Stimulated activated CD4-positive, alpha-beta T cell treated with anti-CD3 and anti-CD28 coated beads, Interleukin-2, amount 100 ng/mL, for 48 hours (primary cell): Measurements from ENCODE around the gene TMC2.

Experiments
- DNase-seq, 2 donors: peaks; one replicate each; pipeline ENCODE4 v3.0.0-alpha.2; 2020

TMC2 gene

GRCh38 chr20:2578475-2579192 lies 42.3 kb downstream of the TMC2 start:
- DNase-seq: no peak

GRCh38 chr20:2585811-2586210 lies 49.4 kb downstream of the TMC2 start:
- no peak for DNase-seq

DNA sequence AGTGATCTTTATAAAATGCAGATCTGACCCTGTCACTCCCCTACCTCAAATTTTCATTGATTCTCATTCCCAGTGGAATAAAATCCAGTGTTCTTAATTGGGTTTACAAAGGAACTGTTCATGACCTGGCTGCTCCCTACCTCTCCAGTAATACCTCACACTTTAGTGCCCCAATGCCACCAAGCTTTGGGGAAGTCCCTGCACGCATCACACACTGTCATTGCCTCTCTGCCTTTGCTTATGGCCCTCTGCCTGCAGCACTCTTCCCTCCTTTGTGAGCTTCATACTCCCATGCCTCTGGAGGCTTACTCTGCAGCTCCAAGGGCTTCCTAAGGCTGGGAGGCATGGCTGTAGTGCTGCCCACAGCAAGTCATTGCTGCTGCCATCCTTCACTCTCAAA lies 57.4 kb downstream of the TMC2 start:
- no peak for DNase-seq

DNA sequence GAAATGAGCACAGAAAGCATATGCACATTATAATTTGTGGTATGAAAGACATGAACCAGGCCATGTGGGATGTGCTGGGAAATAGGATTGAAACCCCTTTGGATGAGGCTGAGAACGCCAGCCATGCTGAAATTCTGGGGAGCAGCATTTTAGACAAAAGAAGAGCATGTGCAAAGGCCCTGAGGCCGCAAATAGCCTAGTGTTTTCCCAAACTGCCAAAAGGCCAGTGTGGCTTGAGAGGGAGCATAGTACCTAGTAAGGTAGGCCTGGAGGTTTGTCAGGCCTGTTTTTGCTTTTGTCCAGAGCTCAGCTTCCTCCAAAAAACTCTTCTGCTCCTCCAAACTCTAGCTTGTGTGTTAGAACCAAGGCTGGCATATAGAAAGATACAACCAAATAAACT lies 58.7 kb downstream of the TMC2 start:
- DNase-seq: no peak

- no peak for DNase-seq
Measured at GRCh38 chr20:2596673-2597279, 60.4 kb downstream of the TMC2 start.

DNA sequence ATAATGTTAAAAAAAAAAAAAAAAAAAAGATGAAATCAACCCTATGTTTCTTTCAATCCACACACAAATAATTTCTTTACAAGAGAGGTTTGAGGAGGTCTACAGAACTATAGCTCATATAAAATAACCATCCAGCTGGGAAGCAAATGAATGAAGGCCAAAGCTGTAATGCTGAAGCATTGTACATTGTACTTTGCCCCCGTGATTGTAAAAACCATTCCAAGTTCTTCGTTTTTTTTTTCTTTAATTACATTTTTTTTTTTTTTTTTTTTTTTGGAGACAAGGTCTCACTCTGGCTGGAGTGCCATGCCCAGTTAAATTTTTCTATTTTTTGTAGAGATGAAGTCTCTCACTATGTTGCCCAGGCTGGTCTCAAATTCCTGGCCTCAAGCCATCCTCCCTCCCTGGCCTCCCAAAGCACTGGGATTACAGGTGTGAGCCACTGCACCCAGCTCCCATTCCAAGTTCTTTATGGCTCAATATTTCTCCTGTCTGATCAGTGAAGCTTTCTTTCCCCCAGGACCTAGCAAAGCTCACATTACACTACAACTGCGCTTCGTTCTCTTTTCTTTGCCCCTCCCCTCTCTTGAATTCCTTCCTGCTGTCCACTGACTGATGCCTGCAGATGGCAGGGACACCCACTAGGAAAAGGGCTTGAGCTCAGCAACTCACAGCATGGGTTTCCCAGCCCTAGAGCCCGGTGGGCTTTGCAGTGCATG lies 63.1 kb downstream of the TMC2 start:
- no peak for DNase-seq

DNA sequence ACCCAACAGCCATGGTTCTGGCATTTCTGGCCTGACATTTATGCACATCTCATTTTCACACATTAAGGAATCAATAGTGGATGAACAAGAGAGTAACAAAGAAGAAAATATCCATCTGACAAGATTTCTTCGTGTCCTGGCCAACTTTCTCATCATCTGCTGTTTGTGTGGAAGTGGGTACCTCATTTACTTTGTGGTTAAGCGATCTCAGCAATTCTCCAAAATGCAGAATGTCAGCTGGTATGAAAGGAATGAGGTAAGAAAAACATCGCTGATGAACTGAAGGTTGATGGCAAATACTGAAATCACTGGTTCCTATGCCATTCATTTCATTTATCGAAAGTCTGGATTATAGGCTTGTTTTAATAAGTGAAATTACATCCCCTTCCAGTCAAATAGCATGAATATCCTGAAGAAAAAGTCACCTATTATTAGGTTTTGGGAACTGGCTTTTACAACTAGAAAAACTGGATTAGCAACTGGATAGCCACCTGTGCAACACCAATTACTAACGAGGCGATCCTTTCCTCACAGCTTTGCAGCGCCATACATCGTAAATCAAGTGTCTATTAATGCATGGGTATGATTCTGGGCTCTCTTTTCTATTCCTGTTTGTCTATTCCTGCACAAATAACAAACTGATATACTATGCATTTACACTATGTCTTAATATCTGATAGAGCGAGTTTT lies 65.8 kb downstream of the TMC2 start:
- DNase-seq: no peak

GRCh38 chr20:2602746-2603145 lies 66.4 kb downstream of the TMC2 start:
- no peak for DNase-seq

- no peak for DNase-seq
Measured at GRCh38 chr20:2603816-2604505, 67.6 kb downstream of the TMC2 start.

DNA sequence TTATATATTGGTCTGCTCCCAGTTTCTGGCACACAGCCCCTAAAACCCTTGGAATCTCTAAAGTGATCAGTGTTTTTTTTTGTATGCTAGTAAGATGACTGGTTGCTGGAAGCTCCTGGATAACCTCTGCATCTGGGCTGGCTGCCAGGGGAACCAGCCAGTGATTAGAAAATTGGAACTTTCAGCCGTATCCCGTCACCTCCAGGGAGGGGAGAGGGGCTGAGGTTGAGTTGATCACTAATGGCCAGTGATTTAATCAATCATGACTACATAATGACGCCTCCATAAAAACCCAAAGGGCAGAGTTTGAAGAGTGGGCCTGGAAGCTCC lies 68.1 kb downstream of the TMC2 start:
- DNase-seq: no peak

GRCh38 chr20:2606507-2607006 lies 70.2 kb downstream of the TMC2 start:
- no peak for DNase-seq

DNA sequence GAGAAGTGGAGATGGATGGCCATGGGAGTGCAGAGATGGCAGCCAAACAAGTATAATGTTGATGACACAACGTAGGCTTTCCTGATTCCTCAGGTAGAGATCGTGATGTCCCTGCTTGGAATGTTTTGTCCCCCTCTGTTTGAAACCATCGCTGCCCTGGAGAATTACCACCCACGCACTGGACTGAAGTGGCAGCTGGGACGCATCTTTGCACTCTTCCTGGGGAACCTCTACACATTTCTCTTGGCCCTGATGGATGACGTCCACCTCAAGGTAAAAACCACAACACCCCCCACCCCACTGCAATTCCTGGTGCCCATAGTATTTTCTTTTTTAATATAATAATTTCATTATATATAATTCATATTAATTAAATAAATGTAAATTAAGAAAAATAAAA lies 74.0 kb downstream of the TMC2 start:
- DNase-seq: no peak

GRCh38 chr20:2610941-2611720 lies 74.8 kb downstream of the TMC2 start:
- DNase-seq: no peak

DNA sequence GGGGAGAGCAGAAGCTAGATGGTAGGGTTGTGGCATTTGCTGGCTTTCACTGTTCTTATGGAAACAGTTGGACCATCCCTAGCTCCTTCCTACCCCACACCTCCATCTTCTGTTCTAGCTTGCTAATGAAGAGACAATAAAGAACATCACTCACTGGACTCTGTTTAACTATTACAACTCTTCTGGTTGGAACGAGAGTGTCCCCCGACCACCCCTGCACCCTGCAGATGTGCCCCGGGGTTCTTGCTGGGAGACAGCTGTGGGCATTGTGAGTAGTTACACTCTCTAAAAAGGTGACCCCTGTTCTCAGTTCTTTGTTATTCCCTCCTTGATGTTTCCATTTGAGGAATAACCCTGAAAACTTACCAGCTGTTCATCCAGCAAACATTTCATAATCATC lies 75.7 kb downstream of the TMC2 start:
- no peak for DNase-seq

- no peak for DNase-seq
Measured at GRCh38 chr20:2616634-2617033, 80.3 kb downstream of the TMC2 start.

GRCh38 chr20:2617099-2617714 lies 80.8 kb downstream of the TMC2 start:
- DNase-seq: no peak

- no peak for DNase-seq
Measured at GRCh38 chr20:2618815-2619214, 82.4 kb downstream of the TMC2 start.

DNA sequence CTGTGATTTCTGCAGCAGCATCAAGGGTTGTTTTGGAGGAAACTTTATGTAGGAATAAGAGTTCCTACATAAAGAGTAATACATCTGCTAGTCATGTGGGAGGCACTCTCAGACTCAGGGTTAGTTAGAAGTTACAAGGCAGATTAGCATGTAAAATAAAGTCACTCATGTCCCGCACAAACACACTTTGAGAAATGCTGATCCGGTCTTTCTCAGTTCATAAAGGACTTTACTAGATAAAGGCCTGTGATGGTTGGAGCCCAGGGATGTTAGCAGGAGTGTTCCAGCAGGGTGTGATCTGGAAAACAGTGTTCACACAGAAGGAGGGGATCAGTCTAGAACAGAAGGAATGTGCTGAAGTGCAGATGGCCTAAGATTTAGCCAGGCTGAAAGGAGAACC lies 83.0 kb downstream of the TMC2 start:
- DNase-seq: no peak

DNA sequence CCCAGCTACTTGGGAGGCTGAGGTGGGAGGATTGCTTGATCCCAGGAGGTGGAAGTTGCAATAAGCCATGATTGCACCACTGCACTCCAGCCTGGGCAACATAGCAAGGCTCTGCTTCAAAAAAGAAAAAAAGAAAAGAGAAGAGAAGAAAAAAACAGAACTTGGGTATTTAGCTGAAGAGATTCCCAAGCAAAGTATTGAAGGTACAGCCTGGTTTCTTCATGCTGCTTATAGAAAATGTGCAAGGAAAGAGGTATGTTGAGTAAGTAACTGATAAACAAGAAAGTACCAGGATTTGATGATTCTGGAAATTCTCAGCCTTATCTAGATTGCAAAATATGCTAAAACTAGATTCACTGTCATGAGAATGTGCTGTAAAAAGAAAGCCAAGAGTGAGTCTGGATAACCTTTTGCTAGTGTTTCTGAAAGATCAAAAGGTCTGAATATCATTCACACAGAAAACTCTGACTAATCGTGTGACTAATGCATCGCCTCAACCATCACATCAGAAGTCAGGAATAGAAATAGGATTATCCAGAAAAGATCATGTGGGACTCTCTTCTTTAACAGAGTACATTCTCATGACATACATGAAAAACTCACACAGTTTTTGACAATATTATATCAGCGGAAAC lies 83.7 kb downstream of the TMC2 start:
- DNase-seq: no peak

GRCh38 chr20:2624190-2624589 lies 87.8 kb downstream of the TMC2 start:
- no peak for DNase-seq

- DNase-seq: no peak
Measured at GRCh38 chr20:2625062-2625461, 88.7 kb downstream of the TMC2 start.
